ENCODE measurements around the gene ZNF14. TPM values are rescaled to one million over a fixed set of nuclear protein-coding genes. Genes with fewer than 3 reads are reported as not detected.
"Not testable (repeated sequence)": the region's sequence is repeated elsewhere in the genome, so short reads cannot be mapped to it uniquely, and the experiment has no call there.

The ZNF14 gene
- total RNA-seq, 4 donors from 2014 or later = 5.6 to 29.1 (median 20.4) TPM

GRCh38 chr19:19748249-19748938 lies 15.5 kb upstream of the ZNF14 start:
- Histone ChIP-seq H3K9me3 (no peaks in the 10 kb centered on the region), H3K27me3 (no peaks in the 10 kb centered on the region), H3K4me1 (no peaks in the 10 kb centered on the region), H3K36me3 (no peaks in the 10 kb centered on the region), H3K4me3 (no peak overlapping the region), H3K27ac (no peak overlapping the region)
- intact Hi-C loops (cut with DNase I; ENCODE audit: low total_unique reads) = no loop called here
- no peak for TF ChIP-seq POLR2A (IDR thresholded peaks at IDR 0.05)
- no peak for DNase-seq

- no peak for DNase-seq
- intact Hi-C loops (cut with DNase I; ENCODE audit: low total_unique reads) = no loop called here
- TF ChIP-seq POLR2A (IDR thresholded peaks at IDR 0.05) = no peak
- TF ChIP-seq, protein P1, sequence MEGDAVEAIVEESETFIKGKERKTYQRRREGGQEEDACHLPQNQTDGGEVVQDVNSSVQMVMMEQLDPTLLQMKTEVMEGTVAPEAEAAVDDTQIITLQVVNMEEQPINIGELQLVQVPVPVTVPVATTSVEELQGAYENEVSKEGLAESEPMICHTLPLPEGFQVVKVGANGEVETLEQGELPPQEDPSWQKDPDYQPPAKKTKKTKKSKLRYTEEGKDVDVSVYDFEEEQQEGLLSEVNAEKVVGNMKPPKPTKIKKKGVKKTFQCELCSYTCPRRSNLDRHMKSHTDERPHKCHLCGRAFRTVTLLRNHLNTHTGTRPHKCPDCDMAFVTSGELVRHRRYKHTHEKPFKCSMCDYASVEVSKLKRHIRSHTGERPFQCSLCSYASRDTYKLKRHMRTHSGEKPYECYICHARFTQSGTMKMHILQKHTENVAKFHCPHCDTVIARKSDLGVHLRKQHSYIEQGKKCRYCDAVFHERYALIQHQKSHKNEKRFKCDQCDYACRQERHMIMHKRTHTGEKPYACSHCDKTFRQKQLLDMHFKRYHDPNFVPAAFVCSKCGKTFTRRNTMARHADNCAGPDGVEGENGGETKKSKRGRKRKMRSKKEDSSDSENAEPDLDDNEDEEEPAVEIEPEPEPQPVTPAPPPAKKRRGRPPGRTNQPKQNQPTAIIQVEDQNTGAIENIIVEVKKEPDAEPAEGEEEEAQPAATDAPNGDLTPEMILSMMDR (IDR thresholded peaks at IDR 0.05) = no peak
- Histone ChIP-seq H3K27ac (no peak overlapping the region), H3K4me3 (no peak overlapping the region), H3K4me1 (no peaks in the 10 kb centered on the region), H3K36me3 (no peaks in the 10 kb centered on the region), H3K27me3 (no peaks in the 10 kb centered on the region), H3K9me3 (no peaks in the 10 kb centered on the region)
These were observed 14.7 kb upstream of the ZNF14 start for GRCh38 chr19:19747357-19748220.

GRCh38 chr19:19746286-19747213 lies 13.6 kb upstream of the ZNF14 start:
- no peak overlapping the region for H3K27ac ChIP-seq
- no peaks in the 10 kb centered on the region for H3K9me3 ChIP-seq
- intact Hi-C loops (cut with DNase I; ENCODE audit: low total_unique reads) = no loop called here
- no peaks in the 10 kb centered on the region for H3K36me3 ChIP-seq
- no peaks in the 10 kb centered on the region for H3K27me3 ChIP-seq
- no peak for DNase-seq
- no peak for TF ChIP-seq POLR2A (IDR thresholded peaks at IDR 0.05)
- TF ChIP-seq, protein P1 (IDR thresholded peaks at IDR 0.05) = no peak
- H3K4me1 ChIP-seq = no peaks in the 10 kb centered on the region
- H3K4me3 ChIP-seq = no peak overlapping the region

DNA sequence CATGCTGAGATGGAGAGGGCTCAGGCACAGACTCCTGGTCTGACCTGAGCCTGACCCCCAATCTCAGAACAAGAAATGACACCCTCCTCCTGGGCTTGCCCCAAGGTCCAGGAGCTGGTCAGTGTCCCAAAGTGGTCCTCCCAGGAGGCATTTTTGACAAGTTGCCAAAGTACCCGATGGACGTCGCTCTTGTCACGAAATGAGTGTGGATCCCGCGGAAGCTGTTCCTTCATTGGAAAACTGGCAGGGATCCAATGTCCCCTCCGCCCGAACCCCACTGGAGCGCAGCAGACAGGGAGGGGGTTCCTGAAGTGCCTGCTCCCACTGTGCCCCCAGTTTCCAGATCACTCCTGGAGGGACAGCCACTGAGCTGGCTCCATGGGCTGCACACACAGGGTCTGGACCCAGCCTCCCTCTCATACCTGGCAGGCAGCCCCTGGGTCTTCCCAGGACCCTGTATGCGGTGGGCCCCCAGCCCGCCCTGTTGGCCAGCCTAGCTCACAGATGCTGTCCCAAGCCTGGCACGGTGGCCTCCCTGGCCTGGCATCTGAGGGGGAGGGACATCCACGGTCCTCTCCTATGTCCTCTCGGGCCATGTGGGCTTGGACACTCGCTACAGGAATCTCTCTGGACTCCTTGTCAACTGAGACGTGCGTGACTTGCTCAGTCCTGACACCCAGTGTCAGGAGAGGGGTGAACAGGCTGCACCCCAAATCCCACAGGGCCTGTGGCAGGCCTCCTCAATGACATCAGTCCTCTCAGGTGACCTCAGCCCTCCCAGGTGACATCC lies 12.8 kb upstream of the ZNF14 start:
- no peak for TF ChIP-seq POLR2A (IDR thresholded peaks at IDR 0.05)
- TF ChIP-seq, protein P1 (IDR thresholded peaks at IDR 0.05) = no peak
- no peaks in the 10 kb centered on the region for H3K4me1 ChIP-seq
- intact Hi-C loops (cut with DNase I; ENCODE audit: low total_unique reads) = no loop called here

DNA sequence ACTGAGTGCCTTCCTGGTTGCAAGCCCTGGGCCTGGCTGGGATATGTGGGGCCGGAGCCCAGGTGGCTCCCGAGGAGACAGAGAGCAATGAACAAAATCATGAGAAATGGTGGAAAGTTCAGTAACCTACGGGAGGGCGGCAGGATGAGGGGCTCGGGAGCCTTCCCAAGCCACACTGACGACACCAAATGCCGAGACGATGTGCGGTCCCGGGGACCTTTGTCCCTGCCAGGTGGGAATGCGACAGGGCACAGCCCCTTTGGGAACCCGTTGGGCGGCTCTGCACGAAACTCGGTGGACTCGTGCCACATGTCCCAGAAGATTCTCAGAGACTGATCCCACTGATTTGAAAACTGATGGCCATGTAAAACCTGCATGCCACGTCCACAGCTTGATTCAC lies 11.7 kb upstream of the ZNF14 start:
- DNase-seq = no peak
- intact Hi-C loops (cut with DNase I; ENCODE audit: low total_unique reads) = no loop called here
- H3K4me3 ChIP-seq = no peak overlapping the region
- H3K27me3 ChIP-seq = no peaks in the 10 kb centered on the region
- no peaks in the 10 kb centered on the region for H3K9me3 ChIP-seq
- H3K27ac ChIP-seq = no peak overlapping the region
- TF ChIP-seq POLR2A (IDR thresholded peaks at IDR 0.05) = no peak
- TF ChIP-seq, protein P1 (IDR thresholded peaks at IDR 0.05) = no peak
- H3K4me1 ChIP-seq = no peaks in the 10 kb centered on the region
- no peaks in the 10 kb centered on the region for H3K36me3 ChIP-seq

More for the DNA sequence above, 12.8 kb upstream of the ZNF14 start:
- no peak overlapping the region for H3K4me3 ChIP-seq
- DNase-seq = no peak
- H3K27ac ChIP-seq = no peak overlapping the region
- no peaks in the 10 kb centered on the region for H3K9me3 ChIP-seq
- no peaks in the 10 kb centered on the region for H3K36me3 ChIP-seq
- no peaks in the 10 kb centered on the region for H3K27me3 ChIP-seq

- H3K4me3 ChIP-seq; H3K27ac ChIP-seq; H3K27me3 ChIP-seq; H3K9me3 ChIP-seq; H3K4me1 ChIP-seq; DNase-seq; intact Hi-C loops (cut with DNase I; ENCODE audit: low total_unique reads); H3K36me3 ChIP-seq: not testable (repeated sequence)
These were observed 11.0 kb upstream of the ZNF14 start for GRCh38 chr19:19743921-19744320.
